Fibroblast of peridontal ligament (primary cell): ENCODE data around the gene PSME2.

Source experiments
- DNase-seq: peaks from one replicate; pipeline ENCODE4 v3.0.0-alpha.2; 2010; ENCODE audit errors: extremely low read depth

The PSME2 gene

GRCh38 chr14:24179961-24180796 is 33.8 kb upstream of the PSME2 start:
- peak; percentile 91 for DNase-seq

- DNase-seq = no peak
These were observed 33.0 kb upstream of the PSME2 start for GRCh38 chr14:24179294-24179960.

- no peak for DNase-seq
These were observed 32.2 kb upstream of the PSME2 start for GRCh38 chr14:24178399-24179178.

- no peak for DNase-seq
These were observed 31.5 kb upstream of the PSME2 start for GRCh38 chr14:24177891-24178290.

- no peak for DNase-seq
These were observed 30.8 kb upstream of the PSME2 start for GRCh38 chr14:24177041-24177825.

- DNase-seq = no peak
These were observed 30.2 kb upstream of the PSME2 start for GRCh38 chr14:24176599-24176998.

- DNase-seq = no peak
These were observed 26.5 kb upstream of the PSME2 start for GRCh38 chr14:24172871-24173281.

- no peak for DNase-seq
These were observed 26.0 kb upstream of the PSME2 start for GRCh38 chr14:24172261-24172860.

- no peak for DNase-seq
These were observed 25.2 kb upstream of the PSME2 start, which contains the start of gene REC8 for GRCh38 chr14:24171422-24172260. Gene REC8 (plus strand): TSS chr14:24172080. CDS start chr14:24172553, 473 bp downstream.

GRCh38 chr14:24167469-24168114 is 21.2 kb upstream of the PSME2 start:
- DNase-seq = no peak

- no peak for DNase-seq
These were observed 19.4 kb upstream of the PSME2 start for GRCh38 chr14:24165785-24166184.

GRCh38 chr14:24164518-24164991 is 18.1 kb upstream of the PSME2 start:
- no peak for DNase-seq

- peak; percentile 16 for DNase-seq
These were observed 15.7 kb upstream of the PSME2 start for GRCh38 chr14:24162093-24162492.

- DNase-seq = peak; percentile 97
These were observed 14.7 kb upstream of the PSME2 start, which contains the start of gene IRF9 for GRCh38 chr14:24160850-24161804. Gene IRF9 (plus strand): TSS chr14:24161265. CDS start chr14:24162145, 880 bp downstream.

- DNase-seq = no peak
These were observed 14.1 kb upstream of the PSME2 start for GRCh38 chr14:24160499-24160849.

- DNase-seq = no peak
These were observed 13.5 kb upstream of the PSME2 start for GRCh38 chr14:24159777-24160498.

GRCh38 chr14:24157331-24157730 is 10.9 kb upstream of the PSME2 start:
- DNase-seq = no peak

GRCh38 chr14:24156840-24157239 is 10.4 kb upstream of the PSME2 start:
- no peak for DNase-seq
